Measurements from ENCODE around the gene ETV3L.

Gene ETV3L

GRCh38 chr1:157099633-157100009 is at the start of gene ETV3L:
TSS of gene ETV3L (minus strand) at chr1:157099808. CDS start at chr1:157099523, 285 bp downstream.
- DNase-seq (ENCODE audit: low read depth), result no peak

GRCh38 chr1:157147906-157148700 is 48.5 kb upstream of the ETV3L start:
- peak; percentile 24 for DNase-seq (ENCODE audit: low read depth)

- DNase-seq (ENCODE audit: low read depth), result no peak
Measured at GRCh38 chr1:157147037-157147436, 47.4 kb upstream of the ETV3L start.

DNA sequence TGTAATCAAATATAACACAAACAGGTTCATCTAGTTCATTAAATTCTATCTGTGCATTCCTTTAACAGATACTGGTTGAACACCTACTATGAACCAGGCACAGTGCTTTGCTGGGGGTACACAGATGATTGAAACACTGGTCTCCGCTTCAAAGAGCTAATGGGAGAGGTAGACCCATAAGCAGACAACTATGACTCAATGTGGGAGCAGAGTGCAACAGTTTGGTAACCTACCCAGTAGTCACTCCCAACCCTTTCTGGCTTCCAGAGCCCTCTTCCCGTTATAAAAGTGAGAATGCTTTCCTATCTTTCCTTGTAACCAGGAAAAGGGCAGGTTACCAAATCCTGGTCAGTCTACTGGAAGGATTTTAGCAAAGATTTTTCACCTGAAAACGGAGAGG is 46.6 kb upstream of the ETV3L start:
- no peak for DNase-seq (ENCODE audit: low read depth)

- no peak for DNase-seq (ENCODE audit: low read depth)
Measured at GRCh38 chr1:157145076-157145475, 45.5 kb upstream of the ETV3L start.

DNA sequence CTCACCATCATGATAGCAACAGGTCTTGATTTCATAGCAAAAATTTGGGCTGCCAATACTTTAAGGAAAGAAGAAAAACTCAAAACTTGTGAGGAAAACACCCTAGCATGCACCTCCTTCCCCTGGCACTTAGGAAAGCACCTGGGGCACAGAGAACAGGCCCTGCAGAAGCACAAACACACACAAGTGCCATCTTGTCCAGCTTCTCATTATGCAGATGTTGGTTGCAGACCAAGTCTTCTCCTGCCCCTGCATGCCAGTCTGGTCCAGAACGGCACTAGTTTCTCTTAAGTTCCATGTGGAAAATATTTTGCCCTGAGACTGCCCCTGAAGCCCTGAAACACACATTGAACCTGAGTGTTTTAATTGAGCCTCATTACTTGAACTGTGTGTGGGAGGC is 44.9 kb upstream of the ETV3L start:
- DNase-seq (ENCODE audit: low read depth), result no peak

GRCh38 chr1:157142765-157143423 is 43.3 kb upstream of the ETV3L start:
- no peak for DNase-seq (ENCODE audit: low read depth)

GRCh38 chr1:157142201-157142600 is 42.6 kb upstream of the ETV3L start:
- DNase-seq (ENCODE audit: low read depth), result no peak

- DNase-seq (ENCODE audit: low read depth), result no peak
Measured at GRCh38 chr1:157141212-157141855, 41.7 kb upstream of the ETV3L start.

- no peak for DNase-seq (ENCODE audit: low read depth)
Measured at GRCh38 chr1:157140063-157140588, 40.5 kb upstream of the ETV3L start.

DNA sequence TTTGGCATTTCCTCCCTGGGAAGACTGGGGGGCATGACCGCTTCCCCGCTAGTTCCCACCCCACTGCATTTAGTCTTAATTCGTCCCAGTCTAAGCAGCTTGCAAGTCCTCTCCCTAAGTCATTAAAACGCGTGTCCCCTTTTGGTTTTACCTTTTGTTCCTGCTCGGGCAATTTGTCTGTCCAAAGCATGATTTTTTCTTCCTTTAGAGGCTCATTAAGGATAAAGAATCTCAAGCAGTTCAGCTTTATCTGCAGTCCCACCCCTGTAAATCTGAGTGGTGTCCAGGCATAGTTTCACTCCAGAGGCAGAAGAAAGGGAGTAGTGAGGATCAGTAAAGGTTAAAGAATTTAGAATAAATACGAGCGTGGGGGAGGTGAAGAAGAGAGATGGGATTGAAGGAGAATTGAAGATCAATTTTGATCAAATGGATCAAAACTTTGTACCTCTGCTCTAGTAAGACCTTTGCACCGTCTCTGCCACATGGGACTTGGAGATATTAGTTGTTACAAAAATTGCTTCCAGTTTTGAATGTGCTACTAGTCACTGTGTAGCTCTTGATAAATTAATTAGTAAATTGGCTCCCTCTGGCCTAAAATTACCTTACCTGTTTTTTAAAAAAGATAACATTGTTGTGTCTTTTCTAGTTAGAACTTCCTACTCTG is 39.6 kb upstream of the ETV3L start:
- DNase-seq (ENCODE audit: low read depth), result no peak

- peak; percentile 93 for DNase-seq (ENCODE audit: low read depth)
Measured at GRCh38 chr1:157138220-157139051, 38.8 kb upstream of the ETV3L start, which contains the start of gene ETV3. TSS of gene ETV3 (minus strand) at chr1:157138395. CDS start at chr1:157136352, 2,043 bp downstream.

DNA sequence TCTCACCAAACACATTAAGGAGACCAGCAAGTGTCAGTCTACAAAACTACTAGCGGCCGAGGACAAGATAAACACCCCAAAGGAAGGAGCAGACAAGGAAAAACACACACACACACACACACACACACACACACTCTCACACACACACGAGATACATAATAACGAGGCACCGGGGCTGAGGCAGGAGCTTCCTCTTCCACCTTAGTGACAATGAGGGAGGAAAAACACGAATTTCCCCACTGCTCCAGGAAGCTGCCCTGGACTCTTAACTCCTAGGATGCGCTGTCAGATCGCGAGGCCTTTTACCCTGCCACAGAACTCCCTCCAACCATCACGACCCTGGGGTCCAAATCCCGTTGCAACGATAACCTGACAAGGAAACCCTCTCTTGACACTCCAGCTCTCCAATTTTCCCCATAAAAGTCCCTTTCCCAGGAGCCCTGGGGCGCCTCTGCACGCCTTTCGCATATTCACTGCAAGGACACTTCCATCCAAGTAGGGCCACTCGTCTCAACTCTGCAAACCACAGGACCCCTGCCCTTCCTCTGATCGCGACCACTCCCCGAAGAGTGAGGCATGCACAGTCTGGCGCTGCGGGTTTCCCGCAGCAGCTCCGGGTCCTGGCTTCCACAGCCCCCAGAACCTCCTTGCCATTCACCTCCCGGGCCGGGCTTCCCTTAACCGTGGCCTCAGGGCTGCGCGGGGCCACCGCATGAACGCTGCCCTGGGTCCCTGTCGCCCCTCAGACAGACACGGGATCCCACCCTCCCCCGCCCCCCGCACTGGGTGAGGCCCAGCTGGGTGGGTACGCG is 38.0 kb upstream of the ETV3L start:
- no peak for DNase-seq (ENCODE audit: low read depth)

DNA sequence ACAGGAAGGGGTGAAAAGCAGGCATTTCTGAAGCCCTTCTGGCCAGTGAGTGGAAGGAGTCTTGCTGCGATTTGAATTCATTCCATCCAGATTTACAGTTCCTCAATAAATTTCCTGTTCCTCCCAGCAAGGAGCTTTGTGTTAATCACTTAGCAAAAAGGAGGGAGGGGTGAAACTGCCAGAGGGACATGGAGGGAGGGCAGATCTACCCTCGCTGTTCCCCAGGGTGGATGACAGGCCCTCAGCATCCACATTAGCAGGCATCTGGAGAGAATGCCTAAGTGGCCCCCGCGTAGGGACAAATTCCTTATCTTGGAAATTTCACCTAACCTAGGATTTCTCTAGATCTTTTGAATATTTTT is 37.4 kb upstream of the ETV3L start:
- no peak for DNase-seq (ENCODE audit: low read depth)

- no peak for DNase-seq (ENCODE audit: low read depth)
Measured at GRCh38 chr1:157136133-157136532, 36.5 kb upstream of the ETV3L start.

DNA sequence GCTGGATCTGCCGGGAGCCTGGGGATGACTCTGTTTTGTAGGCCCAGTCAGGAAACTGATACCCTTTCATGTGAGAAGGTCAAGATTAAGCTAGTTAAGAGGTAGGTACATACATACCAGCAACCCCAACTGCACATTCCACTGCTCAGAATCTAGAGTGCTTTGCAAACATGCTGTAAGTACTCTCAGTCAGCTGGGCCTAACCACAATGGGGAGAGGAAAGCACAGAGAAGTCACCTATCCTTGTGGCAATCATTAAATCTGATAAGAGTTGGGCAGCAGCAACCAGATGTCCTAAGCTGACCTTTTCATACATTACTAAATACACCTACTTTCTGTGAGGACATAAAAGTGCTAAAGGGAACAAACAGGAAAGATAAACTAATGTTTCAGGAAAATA is 36.0 kb upstream of the ETV3L start:
- peak; percentile 41 for DNase-seq (ENCODE audit: low read depth)

- no peak for DNase-seq (ENCODE audit: low read depth)
Measured at GRCh38 chr1:157135070-157135469, 35.5 kb upstream of the ETV3L start.

DNA sequence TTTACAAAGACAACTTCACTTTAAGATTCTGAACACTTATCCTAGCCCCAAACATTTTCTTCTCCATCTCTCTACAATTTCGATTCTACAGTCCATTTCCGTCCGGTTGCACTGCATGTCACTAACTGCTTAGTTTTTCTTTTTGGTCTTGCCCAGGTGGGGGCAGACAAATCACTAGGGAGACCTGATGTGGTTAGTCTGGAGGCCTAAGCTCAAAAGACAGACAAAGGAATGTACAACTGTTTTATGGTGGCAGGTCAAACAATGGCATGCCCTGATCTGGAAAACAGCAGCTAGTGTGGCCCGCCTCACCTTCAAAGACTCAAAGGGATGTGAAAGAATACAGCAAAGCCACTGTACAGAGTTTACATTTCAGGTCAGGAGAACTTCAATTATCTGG is 34.8 kb upstream of the ETV3L start:
- no peak for DNase-seq (ENCODE audit: low read depth)

DNA sequence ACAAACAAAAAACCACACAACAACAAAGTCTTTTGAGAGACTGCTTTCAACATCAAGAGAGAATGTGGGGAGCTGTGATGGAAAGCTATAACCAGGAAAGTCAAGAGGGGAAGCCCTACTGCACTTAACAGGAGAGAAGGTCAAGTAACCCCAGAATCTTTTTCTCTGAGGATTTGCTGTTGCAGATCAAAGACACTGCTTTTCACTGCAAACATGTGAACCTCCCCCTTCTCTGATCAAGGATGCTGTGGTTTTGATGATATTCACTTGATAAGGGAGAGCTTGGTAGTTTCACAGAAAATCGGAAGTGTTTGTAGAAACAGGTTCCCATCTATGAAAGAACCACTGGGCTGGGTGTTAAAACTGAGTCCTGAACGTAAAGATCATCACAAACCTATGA is 33.8 kb upstream of the ETV3L start:
- no peak for DNase-seq (ENCODE audit: low read depth)

DNA sequence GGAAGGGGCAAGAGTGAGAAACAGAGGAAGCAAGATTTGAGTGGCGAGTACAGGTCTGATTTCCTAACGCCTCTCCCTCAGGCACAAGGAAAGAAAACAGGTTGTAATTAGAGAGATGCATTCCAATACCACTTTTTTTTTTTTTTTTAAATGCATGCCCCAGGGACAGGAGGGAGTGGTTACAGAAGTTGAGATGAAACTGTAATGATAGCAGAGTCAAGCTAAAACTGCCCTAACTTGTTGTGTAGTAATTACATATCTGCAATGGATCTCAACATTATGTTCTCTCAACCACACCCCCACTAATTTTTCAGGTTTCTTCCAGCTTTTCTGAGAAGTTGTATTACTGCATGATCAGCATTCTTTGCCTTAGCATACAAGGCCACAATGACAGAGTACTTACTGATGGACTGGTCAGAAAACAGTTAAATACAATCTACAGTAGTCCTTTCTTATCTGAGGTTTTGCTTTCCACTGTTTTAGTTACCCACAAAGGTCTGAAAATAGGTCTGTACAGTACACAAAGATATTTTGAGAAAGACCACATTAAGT is 33.1 kb upstream of the ETV3L start:
- no peak for DNase-seq (ENCODE audit: low read depth)
